Tibial artery (tissue), 4 donors: ENCODE results near the gene GANC.

Experiments
- DNase-seq, 2 donors: peaks; one replicate each; pipeline ENCODE4 v3.0.0-alpha.2; 2019
- H3K27ac ChIP-seq, 2 donors: fragments of 200-600 bp; sonication (generic) in 1 of 2; 1 replicate in 1 of 2; 2 replicates in 1 of 2; pipeline ENCODE4 v1.5.1; 2018 to 2019; ENCODE audit warnings: mild to moderate bottlenecking in 1 of 2
- H3K27me3 ChIP-seq, 2 donors: fragments of 200-600 bp; sonication (generic) in 1 of 2; one replicate each; pipeline versions ENCODE4 v1.5.1 to v1.6.0; 2016 to 2019
- H3K36me3 ChIP-seq, 3 donors: fragments of 200-600 bp; sonication (generic) in 2 of 3; one replicate each; pipeline ENCODE4 v1.5.1; 2016 to 2019; ENCODE audit warnings: mild to moderate bottlenecking in 2 of 3
- H3K4me1 ChIP-seq, 4 donors: fragments of 200-600 bp; sonication (generic) in 2 of 4; 1 replicate in 3 of 4; 2 replicates in 1 of 4; pipeline ENCODE4 v1.5.1; 2016 to 2019
- H3K4me3 ChIP-seq, 2 donors: fragments of 200-600 bp; sonication (generic) in 1 of 2; 1 replicate in 1 of 2; 2 replicates in 1 of 2; pipeline ENCODE4 v1.5.1; 2018 to 2019; ENCODE audit warnings: mild to moderate bottlenecking in 2 of 2
- H3K9me3 ChIP-seq, 3 donors: fragments of 200-600 bp; sonication (generic) in 1 of 3; one replicate each; pipeline ENCODE4 v1.5.1; 2016 to 2019
- CTCF ChIP-seq, 2 experiments: fragments of 200-600 bp in 1 of 2; fragments of 450-650 bp in 1 of 2; IDR thresholded peaks; one replicate each; pipeline ENCODE4 v1.5.1; 2017 to 2019; ENCODE audit warnings: antibody characterized with exemption in 2 of 2, mild to moderate bottlenecking in 1 of 2, moderate library complexity in 1 of 2
- intact Hi-C: fragments of 100-400 bp; cut with DNase I; formaldehyde crosslinking; loops from one replicate; pipeline ENCODE4 v1.15.0; 2023; ENCODE audit warnings: low total_unique reads

GANC gene

GRCh38 chr15:42319206-42319605 lies 46.2 kb downstream of the GANC start:
- Histone ChIP-seq H3K27ac (no peak overlapping the region), H3K27me3 (no peaks in the 10 kb centered on the region), H3K4me1 (no peaks in the 10 kb centered on the region), H3K4me3 (no peak overlapping the region), H3K9me3 (no peaks in the 10 kb centered on the region), H3K36me3 (peaks cover 6 to 36% (median 13%) of the 10 kb centered on the region in 3 donors)
- intact Hi-C loops: no loop called here
- TF ChIP-seq CTCF (IDR thresholded peaks at IDR 0.05): no peak
- DNase-seq: no peak

- peaks cover 13 to 68% (median 48%) of the 10 kb centered on the region in 3 donors for H3K36me3 ChIP-seq
- H3K27ac ChIP-seq: no peak overlapping the region
- no peaks in the 10 kb centered on the region for H3K4me1 ChIP-seq
- H3K4me3 ChIP-seq: no peak overlapping the region
- H3K27me3 ChIP-seq: no peaks in the 10 kb centered on the region
- DNase-seq: no peak
- no peaks in the 10 kb centered on the region for H3K9me3 ChIP-seq
- intact Hi-C loops: no loop called here
- TF ChIP-seq CTCF (IDR thresholded peaks at IDR 0.05): no peak
Observed at GRCh38 chr15:42324308-42324707, 51.3 kb downstream of the GANC start.

- no peaks in the 10 kb centered on the region for H3K9me3 ChIP-seq
- no peak overlapping the region for H3K4me3 ChIP-seq
- DNase-seq: no peak
- intact Hi-C loops: no loop called here
- no peaks in the 10 kb centered on the region for H3K27me3 ChIP-seq
- H3K36me3 ChIP-seq: peaks cover 16 to 62% (median 48%) of the 10 kb centered on the region in 3 donors
- TF ChIP-seq CTCF (IDR thresholded peaks at IDR 0.05): no peak
- H3K4me1 ChIP-seq: no peaks in the 10 kb centered on the region
- H3K27ac ChIP-seq: no peak overlapping the region
Observed at GRCh38 chr15:42329161-42329560, 56.2 kb downstream of the GANC start.

- peaks cover 19 to 65% (median 53%) of the 10 kb centered on the region in 3 donors for H3K36me3 ChIP-seq
- H3K27ac ChIP-seq: no peak overlapping the region
- no peak for TF ChIP-seq CTCF (IDR thresholded peaks at IDR 0.05)
- H3K27me3 ChIP-seq: no peaks in the 10 kb centered on the region
- DNase-seq: no peak
- peaks cover 0 to 3% (median 0%) of the 10 kb centered on the region in 3 donors for H3K9me3 ChIP-seq
- intact Hi-C loops: no loop called here
- H3K4me3 ChIP-seq: no peak overlapping the region
- no peaks in the 10 kb centered on the region for H3K4me1 ChIP-seq
Observed at GRCh38 chr15:42329992-42330391, 57.0 kb downstream of the GANC start.

- peaks cover 0 to 10% (median 0%) of the 10 kb centered on the region in 3 donors for H3K9me3 ChIP-seq
- H3K4me1 ChIP-seq: no peaks in the 10 kb centered on the region
- intact Hi-C loops: no loop called here
- DNase-seq: no peak
- H3K27me3 ChIP-seq: no peaks in the 10 kb centered on the region
- H3K36me3 ChIP-seq: peaks cover 26 to 64% (median 46%) of the 10 kb centered on the region in 3 donors
- H3K4me3 ChIP-seq: no peak overlapping the region
- no peak for TF ChIP-seq CTCF (IDR thresholded peaks at IDR 0.05)
- no peak overlapping the region for H3K27ac ChIP-seq
Observed at GRCh38 chr15:42331235-42331634, 58.2 kb downstream of the GANC start.

- H3K4me1 ChIP-seq: no peaks in the 10 kb centered on the region
- H3K27ac ChIP-seq: no peak overlapping the region
- no peak for DNase-seq
- peaks cover 0 to 10% (median 0%) of the 10 kb centered on the region in 3 donors for H3K9me3 ChIP-seq
- no peak overlapping the region for H3K4me3 ChIP-seq
- intact Hi-C loops: no loop called here
- no peaks in the 10 kb centered on the region for H3K27me3 ChIP-seq
- H3K36me3 ChIP-seq: peaks cover 22 to 54% (median 36%) of the 10 kb centered on the region in 3 donors
- no peak for TF ChIP-seq CTCF (IDR thresholded peaks at IDR 0.05)
Observed at GRCh38 chr15:42332331-42332730, 59.3 kb downstream of the GANC start.
